Right ventricle myocardium superior (tissue), 1 donor: Measurements from ENCODE around the gene PPM1E. TPM values are rescaled to one million over a fixed set of nuclear protein-coding genes. Genes with fewer than 3 reads are reported as not detected.
A peak's percentile ranks its signal among the peaks of the same experiment; 100 is the strongest.

ENCODE experiments used
- ATAC-seq: fragments of 200-7000 bp; cut with Tn5 transposase; one replicate; pipeline ENCODE4 v1.9.1; 2020; ENCODE audit warnings: mild to moderate bottlenecking; ENCODE audit not compliant: poor library complexity
- DNase-seq: peaks from one replicate; pipeline ENCODE4 v3.0.0-alpha.2; 2020
- intact Hi-C: fragments of 100-400 bp; cut with DNase I; formaldehyde crosslinking; loops from one replicate; pipeline ENCODE4 v1.11.2; 2022
- total RNA-seq: library from RNA; stranded (reverse); fragmentation: NEBNext Ultra II Directional; extraction: Animal tissue kit (Norgen Biotek cat#: 25700); gene quantifications from one replicate; pipeline ENCODE4 v1.2.1, GENCODE V29; 2021
- donor health status: DM: no; HTN: yes; CAD: no; lungs with severe emphysema.

Gene PPM1E
- total RNA-seq, 1 donor from 2014 or later = 1.7 TPM

DNA sequence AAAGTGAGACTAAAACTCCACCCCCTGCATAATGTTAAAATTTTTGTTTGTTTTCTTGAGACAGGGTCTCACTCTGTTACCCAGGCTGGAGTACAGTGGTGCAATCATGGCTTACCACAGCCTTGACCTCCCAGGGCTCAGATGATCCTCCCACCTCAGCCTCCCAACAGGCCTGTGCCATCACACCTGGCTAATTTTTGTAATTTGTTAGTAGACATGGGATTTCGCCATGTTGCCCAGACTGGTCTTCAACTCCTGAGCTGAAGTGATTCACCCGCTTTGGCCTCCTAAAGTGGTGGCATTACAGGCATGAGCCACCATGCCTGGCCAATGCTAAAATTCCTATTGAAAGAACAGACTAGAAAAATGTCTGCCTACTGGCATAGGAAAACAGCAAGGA, 247.2 kb downstream of the PPM1E start:
- no peak for ATAC-seq
- no peak for DNase-seq
- intact Hi-C loops = loop anchor here (10.0 kb wide), 1 partner anchor 418 kb away; no protein-coding TSS in a partner anchor

DNA sequence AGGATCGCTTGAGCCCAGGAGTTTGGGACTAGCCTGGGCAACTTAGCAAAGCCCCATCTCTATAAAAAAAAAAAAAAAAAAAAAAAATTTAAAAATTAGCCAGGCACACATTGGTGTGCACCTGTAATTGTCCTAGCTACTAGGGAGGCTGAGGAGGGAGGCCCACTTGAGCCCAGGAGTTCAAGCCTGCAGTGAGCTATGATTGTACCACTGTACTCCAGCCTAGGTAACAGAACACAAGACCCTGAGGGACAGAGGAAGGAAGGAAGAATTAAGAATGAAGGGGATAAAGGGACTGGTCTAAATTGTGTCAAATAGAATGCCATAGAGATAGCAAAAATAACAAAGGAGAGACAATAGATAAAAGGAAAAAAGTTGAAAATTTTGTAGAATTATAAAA, 248.2 kb downstream of the PPM1E start:
- intact Hi-C loops = loop anchor here (2.0 to 10.0 kb wide), 2 partner anchors 295 to 419 kb away; no protein-coding TSS in a partner anchor
- ATAC-seq = no peak

DNA sequence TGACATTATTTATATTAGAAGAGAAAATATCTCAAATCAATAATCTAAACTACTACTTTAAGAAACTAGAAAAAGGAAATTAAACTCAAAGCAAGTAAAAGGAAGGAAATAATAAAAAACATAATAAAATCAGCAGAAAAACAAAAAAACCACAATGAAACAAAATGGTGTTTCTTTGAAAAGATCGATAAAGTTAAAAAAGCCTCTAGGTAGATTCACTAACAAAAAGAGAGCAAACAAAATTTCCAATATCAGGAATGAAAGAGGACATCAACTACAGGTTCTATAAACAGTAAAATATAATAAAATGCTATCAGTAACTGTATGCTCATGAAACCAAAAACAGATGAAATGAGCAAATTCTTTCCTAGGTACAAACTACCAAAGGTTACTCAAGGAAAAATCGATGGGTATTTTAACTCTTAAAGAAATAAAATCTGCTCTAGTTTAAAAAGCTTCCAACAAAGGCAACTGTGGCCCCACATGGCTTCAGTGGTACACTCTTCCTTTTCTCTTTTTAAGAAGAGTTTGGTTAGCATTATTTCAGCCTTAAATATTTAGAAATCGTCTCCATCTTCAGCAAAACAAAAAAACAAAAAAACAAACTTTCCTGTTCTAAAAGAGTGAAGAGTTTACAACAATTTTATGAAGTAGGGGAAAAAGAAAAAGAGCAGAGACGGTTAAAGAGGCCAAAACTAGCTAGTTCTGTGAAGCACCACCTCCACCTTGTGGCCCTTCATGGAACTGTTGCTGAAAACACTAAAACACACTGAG, 248.9 kb downstream of the PPM1E start:
- intact Hi-C loops = loop anchor here (2.0 to 10.0 kb wide), 2 partner anchors 296 to 420 kb away; no protein-coding TSS in a partner anchor
- ATAC-seq (peak; percentile 85), DNase-seq (no peak)

More for the DNA sequence above, 248.2 kb downstream of the PPM1E start:
- DNase-seq = no peak

DNA sequence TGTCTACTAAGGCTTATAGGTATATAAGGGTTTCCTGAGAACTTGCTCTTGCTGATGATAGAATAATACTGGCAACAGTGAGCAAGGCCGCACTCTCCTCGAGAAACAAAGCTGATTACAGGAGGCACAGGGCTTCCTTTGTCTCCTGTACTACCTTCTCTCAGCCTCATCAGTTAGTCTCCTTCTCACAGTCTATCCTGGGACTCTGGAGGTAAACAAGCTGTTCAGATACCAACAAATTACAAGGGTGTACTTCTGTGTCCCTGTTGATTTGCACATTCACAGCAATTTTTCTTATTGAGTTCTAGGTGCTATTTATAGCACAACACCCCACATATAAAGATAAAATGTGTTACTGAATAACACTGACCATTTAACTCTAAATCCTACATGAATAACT, 252.3 kb downstream of the PPM1E start:
- intact Hi-C loops = loop anchor here (10.0 kb wide), 1 partner anchor 423 kb away; no protein-coding TSS in a partner anchor
- peak; percentile 18 for ATAC-seq
- DNase-seq = no peak

DNA sequence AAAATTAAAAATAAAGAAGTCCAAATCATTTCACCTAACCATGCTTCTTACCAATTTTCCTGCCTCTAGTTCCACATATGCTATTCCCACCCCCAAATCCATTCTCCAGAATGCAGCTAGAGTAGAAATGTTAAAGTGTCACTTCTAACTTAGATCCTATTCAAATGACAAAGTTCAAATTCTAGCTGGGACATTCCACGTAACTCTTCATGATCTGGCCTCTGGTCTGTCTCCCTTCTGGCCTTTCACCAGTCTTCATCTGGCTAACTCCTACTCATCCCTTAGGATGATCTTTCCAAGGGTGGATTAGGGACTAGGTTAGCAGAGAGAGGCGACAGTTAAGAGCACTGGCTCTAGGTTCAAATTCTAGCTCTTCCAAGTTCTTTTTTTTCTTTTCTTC, 253.1 kb downstream of the PPM1E start:
- no peak for DNase-seq
- ATAC-seq = no peak
- intact Hi-C loops = loop anchor here (10.0 kb wide), 1 partner anchor 424 kb away; no protein-coding TSS in a partner anchor

DNA sequence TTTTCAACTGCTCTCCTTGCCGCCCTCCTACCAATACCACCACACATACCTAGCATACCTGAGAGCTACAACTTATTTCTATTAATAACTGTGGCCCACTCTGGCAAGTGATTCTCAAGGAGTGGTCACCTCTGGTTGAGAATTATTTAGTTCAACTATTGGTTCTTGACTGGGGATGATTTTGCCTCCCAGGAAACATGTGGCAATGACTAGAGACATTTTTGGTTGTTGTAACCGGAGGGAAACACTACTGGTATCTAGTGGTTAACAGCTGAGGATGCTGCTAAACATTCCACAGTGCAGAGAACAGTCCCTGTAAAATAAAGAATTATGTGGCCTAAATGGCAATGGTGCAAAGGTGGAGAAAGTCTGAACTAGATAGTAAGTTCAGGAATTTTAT, 254.4 kb downstream of the PPM1E start:
- intact Hi-C loops = no loop called here
- DNase-seq = no peak

DNA sequence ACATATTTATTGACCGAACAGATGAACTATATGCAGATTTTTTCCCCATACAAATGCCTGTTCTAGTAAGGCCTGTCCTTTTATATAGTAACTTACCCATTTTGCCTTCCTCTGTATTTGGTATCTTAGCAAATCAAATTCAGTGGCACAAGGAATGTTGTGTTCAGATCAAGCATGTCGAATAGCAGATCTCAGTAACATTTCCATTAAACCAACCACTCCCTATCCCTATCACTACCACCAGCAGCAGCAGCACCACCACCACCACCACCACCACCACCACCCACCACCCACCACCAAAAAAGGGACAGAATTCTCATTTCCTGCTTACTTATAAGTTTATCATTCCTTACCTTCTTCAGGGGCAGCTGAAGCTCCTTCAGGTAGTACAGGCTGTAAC, 256.3 kb downstream of the PPM1E start:
- no peak for ATAC-seq
- intact Hi-C loops = no loop called here
- no peak for DNase-seq

More for the DNA sequence above, 254.4 kb downstream of the PPM1E start:
- ATAC-seq = no peak

DNA sequence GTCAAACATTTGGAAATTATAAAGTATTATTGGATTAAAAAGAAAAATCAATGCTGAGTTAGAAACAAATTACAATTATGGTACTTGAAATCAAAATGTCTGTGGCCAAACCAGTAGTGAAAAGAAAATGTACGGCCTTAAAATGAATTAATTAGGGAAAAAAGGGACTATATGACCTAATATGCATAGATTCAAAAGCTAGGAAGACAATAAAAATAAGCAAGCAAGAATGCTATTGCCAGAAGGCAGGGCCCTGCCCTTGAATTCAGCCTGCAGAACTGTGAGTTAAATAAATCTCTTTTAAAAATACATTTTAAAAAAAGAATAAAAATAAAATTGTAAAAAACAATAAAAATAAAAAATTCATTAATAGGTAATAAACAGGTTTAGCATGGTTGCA, 262.4 kb downstream of the PPM1E start:
- DNase-seq (no peak), ATAC-seq (no peak)
- intact Hi-C loops = no loop called here

DNA sequence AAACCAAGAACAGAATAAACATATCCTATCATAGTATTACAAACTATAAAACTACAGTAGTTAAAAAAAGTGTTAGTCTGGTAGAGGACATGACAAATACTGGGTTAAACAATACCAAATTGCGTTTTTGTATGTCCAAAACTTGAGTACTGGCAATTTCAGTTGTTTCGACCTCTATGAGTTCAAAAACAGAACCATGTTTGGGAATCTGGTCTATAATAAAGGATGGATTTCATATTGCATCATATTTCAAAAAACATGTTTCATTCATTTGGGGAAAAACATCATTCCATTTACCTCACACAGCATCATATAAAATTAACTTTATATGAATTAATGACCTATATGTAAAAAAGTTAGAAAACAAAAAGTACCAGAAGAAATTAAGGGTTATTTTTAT, 269.3 kb downstream of the PPM1E start:
- intact Hi-C loops = no loop called here

DNA sequence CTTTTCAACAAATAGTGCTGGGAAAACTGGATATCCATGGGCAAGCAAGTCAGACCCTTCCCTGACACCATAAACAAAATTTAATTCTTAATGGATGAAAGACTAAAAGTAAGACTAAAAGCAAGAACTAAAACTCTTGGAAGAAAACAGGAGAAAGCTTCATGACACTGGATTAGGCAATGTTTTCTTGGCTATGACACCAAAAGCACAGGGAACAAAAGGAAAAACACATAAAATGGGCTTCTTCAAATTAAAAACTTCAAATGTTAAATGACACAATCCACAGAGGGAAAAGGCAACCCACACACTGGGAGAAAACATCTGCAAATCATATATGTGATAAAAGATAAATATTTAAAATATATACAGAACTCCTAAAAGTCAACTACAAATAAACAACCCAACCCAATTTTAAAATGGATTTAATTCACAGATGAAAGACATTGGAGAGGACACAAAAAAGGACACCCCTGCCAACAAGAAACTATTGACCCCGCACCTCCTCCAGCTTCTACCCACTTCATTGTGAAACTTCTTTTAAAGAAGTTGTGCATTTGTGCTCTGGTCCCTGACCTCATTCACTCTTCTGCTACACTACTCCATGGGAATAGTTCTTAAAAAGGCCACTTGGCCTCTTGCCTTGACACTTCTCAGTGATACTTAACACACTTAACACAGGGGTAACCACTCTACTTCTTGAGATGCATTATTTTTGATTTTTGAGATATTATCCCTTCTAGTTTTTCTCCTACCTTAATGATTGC, 270.7 kb downstream of the PPM1E start:
- no peak for DNase-seq
- peak; percentile 74 for ATAC-seq
- intact Hi-C loops = no loop called here

More for the DNA sequence above, 269.3 kb downstream of the PPM1E start:
- DNase-seq (no peak), ATAC-seq (no peak)

DNA sequence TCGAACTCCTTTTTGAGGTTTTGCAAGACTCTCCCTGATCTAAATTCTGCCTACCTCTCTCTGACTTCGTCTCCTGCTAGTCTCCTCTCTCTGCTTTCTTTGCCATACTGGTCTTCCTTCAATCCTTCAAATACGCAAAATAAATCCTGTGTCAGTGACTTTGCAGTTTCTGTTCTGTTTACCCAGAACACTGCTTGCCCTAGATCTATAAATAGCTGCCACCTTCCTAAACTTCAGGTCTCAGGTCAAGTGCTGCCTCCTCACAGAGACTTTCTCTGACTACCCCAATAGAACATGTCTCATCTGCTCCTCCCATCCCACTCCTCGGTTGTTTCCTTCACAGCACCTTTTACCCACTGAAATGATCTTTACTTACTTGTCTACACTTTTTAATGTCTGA, 272.1 kb downstream of the PPM1E start:
- ATAC-seq (peak; percentile 43), DNase-seq (no peak)
- intact Hi-C loops = no loop called here

DNA sequence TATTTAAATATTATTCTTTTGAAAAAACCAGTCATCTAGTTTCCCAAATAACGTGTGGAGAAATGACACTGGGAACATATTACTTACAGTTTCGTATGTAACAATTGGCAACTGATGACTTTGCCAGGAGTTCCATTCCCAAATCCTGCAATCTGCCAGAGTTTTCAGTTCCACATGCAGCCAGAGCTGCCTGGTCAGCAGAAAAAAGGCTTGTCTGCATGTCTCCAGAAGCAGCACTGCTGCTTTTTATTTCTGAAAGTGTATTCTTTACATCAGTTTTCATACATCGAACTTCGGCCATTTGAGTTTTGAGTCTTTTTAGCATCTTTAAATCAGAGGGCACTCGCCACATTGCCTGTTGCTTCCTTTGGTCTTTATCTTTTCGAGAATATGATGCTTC, 272.7 kb downstream of the PPM1E start:
- ATAC-seq (no peak), DNase-seq (no peak)
- intact Hi-C loops = no loop called here

DNA sequence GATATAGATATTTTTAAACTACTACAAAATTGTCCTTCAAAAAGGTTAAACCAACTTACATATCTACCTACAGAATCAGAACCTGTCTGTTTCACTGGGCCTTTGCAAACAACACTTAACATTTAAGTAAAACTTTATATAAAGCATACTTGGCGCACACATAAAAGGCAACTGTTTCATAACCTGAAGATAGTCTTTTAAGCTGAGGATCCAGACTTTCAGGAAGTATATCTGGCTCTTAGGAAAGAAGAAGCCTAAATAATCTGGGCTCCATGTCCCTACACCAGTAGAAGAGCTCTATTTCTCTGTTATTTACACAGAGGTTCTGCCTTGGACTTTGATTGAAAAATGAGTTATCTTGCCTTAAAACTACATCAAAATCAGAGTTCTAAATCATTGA, 275.2 kb downstream of the PPM1E start:
- ATAC-seq = no peak
- DNase-seq = no peak

More for the DNA sequence above, 275.2 kb downstream of the PPM1E start:
- intact Hi-C loops = no loop called here

Other genes with a start within 250 kb of the PPM1E start
- gene MTMR4, start 241.2 kb upstream of the PPM1E start, total RNA-seq = 11.3 TPM
- gene TEX14, start 63.8 kb upstream of the PPM1E start, total RNA-seq = 0.13 TPM
- 38.5 TPM for gene RAD51C, start 63.3 kb upstream of the PPM1E start, total RNA-seq